NCI-H748 (cell line): ENCODE data around the gene FBXL7.

Source experiments
- DNase-seq: peaks from one replicate; lab custom pipeline; 2025; ENCODE audit not compliant: unreplicated experiment; lab: John Stamatoyannopoulos, UW

Gene FBXL7

DNA sequence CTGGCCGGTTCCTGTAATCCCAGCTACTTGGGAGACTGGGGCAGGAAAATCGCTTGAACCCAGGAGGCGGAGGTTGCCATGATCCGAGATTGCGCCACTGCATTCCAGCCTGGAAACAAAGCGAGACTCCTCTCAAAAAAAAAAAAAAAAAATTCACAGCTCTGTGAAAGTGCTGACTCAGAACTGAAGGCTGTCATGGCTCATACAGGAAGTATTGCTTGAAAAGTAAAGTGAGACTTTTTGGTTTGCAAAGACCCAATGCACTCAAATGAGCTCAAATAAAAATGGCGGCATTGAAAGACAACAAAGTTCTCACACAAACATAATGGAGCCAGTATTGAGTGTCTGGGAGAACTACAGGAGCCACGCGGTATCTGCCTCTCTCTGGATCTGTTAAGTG is 202.1 kb downstream of the FBXL7 start:
- DNase-seq: no peak

DNA sequence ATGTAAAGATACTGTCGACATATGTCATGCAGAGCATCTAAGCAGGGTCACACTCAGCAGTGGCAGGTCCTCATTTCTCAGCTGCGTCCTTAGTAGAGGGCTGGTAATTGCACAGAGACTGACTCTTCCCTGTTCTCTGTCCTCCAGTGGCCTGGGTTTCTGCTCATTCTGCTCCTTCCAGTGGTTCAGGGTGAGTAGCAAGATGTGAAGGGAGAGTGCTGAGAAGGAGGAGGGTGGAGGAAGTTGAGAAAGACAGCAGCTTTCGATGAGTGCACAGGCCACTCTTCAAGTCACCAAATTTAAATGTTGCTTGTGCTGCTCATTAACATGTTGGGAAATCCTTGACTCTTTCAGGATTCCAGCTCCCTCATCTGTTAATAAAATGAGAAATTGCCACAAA is 203.9 kb downstream of the FBXL7 start:
- no peak for DNase-seq

DNA sequence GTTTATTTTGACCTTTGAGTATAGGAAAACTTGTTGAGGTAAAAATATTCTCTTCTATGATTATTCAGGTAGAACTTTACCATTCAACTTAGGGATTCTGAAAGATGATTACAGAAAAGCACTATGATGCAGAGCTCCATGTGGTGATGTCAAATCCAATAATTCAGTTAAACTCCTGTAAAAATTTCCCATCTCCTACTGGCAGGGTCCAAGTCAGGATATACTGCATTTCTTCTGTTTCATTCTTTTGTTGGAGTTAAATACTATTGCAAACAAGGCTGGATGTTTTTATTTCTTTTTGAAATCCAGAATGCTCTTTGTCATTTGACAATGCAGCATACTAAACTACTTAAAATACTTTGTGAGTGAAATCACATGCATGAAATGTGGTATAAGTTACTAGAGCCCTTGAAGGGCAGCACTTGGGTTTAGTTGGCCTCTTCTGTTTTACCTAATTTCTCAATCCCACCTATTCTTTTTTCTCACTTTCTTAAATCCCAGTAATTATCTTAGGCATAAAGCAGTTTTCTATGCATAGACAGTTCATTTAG is 204.5 kb downstream of the FBXL7 start:
- DNase-seq: no peak

DNA sequence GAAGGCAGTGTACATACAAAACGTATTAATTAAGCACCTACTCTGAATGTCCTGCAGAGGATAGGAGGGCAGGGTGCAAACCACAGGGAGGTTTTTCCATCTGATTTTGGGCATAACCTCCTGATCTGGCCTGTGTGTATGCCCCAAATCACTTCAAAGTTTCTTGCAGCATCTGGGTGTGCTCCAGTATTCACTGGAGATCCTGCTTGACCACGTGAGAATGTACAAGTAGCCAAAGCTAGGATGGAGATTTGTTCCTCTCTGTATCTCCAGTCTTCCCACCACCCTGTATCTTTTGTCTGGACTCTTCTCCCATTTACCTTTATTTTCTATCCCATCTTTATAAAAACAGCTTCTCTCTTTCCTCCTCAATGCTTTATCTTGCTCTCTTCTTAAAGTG is 207.7 kb downstream of the FBXL7 start:
- DNase-seq: no peak

DNA sequence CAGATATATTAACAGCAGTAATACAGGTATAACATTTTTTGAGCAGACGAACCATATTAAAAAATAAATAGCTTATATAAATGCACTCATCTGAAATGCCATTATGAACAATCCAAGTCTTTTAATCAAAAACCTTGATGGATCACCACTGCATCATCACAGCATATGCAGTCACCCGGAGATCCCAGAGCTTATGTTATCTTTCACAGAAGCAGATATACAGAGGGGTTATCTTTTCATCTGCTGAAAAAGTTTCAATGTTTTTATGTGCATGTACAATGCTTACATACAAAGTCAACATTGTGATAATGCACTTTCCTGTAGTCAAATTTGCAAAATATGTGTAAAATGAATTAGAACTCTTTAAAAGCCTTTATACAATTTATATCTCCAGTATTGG is 211.9 kb downstream of the FBXL7 start:
- DNase-seq: no peak

DNA sequence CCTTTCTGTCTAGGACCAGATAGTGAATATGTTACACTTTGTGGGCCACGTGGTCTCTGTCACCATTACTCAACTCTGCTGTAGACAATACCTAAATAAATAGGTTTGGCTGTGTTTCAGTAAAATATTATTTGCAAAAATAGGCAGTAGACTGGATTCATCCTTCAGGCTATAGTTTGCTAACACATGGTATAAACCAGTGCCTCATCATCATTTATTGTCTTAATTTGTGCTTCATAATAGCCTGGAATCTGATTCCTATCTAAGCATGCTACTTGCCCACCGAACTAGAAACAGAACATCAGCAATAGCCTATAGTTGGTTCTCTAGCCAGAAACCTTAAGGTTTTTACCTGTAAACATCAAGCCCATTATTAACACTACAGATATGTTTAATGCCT is 215.6 kb downstream of the FBXL7 start:
- no peak for DNase-seq

DNA sequence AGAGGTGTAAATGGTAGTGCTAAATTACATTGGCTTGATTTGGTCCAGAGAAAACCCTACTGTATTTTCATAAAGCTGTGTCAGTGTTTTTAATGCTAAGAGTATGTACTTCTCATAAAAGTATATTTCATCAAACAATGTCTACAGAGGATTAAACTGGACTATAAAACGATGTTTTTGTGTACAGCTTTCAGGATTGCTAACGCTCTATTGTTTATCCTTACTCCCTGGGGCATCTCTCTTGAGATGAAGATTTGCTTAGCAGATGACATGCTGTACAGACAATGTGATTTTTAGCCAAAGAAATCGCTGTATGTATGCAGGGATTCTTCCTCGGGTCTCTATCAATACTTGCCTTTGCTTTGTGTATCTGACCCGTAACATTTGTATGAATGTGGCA is 216.0 kb downstream of the FBXL7 start:
- DNase-seq: no peak

DNA sequence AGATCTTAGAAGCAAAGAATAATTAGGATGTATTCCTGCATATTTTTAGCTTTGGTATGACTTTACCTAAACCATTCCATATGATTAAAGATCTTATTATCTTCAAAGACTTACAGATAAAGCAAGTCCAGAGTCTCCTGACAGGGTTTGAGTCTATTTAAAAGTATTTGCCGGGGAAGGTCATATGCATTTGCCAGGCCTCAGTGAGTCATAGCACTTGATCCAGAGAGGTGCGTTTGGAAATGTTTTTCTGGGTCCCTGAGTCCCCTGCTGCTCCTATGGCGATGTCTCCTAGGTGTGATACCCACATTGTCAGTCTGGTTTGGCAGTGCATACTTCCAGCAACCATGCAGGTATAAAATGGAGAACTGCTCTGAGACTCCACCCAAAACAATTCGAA is 217.0 kb downstream of the FBXL7 start:
- no peak for DNase-seq

DNA sequence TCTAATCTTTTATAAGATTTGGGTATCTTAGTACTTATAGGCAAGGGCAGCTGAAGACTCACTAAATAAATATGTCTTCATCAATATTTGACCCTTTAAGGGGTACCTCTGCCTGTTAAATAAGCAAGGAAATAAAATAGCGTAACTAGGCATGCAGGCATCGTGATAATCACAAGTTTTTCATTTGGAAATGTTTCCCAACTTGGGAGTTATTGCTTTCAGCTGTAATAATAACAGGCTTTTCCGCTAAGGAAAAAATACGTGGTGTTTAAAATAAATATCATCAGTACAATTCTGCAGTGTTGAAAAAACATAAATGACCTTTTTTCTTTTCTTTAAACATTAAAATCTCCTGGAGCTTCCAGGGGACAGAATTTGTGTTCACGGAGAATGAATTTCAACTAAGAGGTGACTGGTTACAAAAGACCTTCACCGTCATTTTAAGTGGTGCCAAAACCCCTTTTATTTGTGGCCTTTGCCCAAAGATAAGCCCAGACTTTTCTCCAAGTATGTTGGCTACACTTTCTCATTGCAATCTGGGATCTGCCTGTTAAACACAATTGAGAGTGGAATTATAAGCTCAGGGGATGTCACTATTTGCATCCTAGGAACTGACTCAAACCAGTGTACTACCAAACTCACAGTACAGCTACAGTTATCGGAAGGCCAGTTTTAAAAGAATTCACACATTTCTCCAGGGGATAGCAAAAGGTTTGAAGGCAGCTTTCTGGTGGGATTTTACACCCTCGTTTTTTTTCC is 218.6 kb downstream of the FBXL7 start:
- DNase-seq: no peak

DNA sequence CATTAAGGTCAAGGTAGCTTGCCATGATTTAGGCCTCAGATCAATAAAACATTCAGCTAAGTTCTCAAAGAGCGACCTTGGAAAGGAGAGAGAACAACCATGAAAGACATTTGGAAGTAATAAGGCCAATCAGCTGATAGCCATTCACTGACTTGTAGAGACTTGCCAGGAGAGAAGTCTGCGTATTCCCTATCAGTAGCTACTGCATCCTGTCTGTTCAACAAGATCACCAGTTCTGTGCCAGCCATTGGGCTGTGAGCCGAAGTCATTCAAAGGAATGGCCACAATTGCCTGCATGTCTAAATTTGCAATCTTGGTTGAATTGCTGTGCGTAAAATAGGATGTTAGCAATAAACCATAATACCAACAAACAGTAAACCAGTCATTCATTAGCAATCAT is 219.8 kb downstream of the FBXL7 start:
- no peak for DNase-seq

DNA sequence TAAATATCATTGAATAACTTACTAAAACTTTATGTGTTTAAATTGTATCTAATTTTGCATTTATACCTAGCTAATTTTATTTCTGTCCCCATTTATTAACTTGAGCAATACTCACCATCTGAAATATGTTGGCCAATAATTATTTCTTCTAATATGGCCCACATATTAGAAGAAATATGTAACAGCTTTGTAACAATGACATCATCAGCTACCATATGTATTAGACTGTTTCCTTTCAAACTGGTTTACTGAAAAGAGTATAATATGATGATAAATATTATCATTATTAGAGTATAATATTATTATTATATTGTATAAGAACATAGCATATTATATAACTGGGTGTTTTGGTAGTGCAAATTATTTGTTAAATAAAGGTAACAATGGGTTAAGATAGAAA is 220.5 kb downstream of the FBXL7 start:
- no peak for DNase-seq

DNA sequence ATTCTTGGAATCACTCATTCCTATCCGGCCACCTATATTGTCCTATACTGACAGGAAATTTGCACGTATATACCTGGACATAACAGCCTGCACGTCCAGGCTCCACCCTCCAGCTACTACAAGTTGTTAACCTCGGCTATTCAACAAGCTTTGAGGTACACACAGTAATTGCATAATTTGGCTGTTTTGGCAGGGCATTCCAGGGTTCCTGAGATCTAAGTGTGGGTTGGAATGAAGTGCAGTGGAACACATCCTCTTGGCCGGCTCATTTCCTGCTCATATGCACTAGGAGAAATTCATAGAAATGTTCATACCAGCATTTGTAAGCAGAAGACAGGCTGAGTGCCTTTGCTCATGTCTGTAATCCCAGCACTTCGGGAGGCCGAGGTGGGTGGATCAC is 222.3 kb downstream of the FBXL7 start:
- DNase-seq: no peak

DNA sequence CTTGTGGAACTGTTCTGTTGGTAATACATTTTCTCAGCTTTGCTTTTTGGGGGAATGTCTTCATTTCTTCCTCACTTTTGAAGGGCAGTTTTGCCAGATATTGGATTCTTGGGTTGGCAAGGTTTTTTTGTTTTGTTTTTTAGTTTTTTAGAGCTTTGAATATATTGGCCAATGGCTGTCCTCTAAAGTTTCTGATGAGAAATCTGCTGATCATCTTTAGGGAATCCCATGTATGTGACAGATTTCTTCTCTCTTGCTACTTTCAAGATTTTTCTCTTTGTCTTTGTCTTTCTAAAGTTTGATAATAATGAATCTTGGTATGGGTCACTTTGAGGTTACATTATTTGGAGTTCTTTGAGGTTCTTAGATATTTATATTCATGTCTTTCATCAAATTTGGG is 227.4 kb downstream of the FBXL7 start:
- no peak for DNase-seq

DNA sequence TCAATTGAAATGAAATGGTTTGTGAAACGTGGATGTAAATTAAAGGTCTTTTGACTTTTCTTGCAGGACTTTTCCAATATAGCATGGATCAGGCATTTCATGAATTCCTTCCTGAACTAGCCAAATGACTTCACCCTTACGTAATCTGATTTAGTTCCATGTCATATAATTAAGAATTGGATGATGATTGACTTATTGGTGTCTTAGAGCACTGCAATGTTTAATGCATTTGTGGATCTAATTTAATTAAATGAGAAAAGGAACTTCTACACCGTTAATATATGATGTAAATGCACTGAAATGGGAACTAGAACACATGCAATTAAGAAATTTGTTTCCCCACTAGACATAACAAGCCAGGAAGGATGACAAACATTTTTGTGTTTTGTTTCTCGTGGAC is 228.8 kb downstream of the FBXL7 start:
- DNase-seq: no peak

DNA sequence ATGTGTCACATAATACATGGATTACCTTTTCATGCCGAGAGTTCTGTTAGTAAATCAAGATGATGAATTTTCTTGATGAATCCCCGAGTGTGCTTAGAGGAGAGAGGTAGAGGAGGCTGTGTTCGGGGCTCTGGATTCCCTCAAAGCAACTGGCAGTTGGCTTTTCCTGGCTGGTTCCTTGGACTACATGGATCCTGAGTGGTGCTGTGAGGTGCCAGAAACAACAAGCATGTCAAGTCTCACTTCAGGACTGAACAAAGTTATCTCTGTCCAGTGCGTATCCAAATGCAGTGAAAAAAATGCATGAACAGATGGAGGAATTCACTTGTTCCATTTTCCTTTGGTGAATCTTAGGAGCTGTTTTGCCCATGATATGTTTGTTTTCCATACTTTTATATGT is 231.7 kb downstream of the FBXL7 start:
- DNase-seq: no peak

DNA sequence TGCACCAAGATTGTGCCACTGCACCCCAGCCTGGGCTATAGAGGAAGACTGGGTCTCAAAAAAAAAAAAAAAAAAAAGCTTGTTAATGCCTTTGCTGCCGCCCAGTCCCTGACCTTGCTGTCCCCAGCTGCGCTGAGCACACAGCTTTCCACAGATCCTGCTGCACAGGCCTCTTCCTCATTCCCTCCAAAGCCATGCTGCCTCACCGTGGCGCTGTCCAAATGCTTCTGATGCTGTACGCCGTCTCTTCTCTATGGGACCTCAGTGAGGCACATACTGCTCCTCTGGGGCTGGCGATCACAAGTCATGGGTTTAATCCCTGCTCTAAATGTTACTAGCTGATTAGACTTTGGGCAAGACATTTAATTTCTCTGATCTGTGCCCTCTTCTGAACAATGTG is 234.1 kb downstream of the FBXL7 start:
- DNase-seq: no peak

DNA sequence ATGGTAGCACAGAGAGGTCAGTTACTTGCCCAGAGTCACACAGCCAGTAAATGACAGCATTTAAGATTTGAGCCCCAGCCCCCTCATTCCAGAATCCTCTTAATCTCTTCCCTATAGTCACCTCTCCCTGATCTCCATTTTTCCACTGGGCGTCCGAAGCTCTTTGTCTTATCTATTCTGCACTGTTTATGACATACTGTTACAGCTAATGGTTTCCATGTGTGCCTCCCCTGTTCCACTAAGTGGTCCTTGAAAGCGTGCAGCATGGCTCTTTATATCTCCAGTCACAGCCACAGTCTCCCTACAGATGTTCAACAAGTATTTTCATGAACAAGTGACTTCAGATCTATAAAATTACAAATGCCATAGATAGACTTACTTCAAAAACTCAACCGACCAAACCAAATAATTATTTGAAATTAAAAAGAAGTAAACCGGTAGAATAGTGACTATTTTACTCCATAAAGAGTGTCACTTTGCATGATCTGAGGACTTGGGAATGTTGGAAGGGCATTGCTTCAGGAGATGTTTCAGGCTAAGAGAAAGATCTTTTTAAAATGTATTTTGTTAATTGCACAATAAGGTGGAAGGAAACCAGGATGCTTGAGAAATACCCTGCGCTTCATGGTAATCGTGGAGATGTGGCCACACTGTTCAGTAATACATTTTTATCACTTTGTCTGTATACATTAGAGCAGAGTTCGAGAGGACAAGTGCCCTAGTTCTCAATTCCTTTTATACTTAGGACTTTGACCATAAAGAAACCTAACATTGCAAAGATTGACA is 237.2 kb downstream of the FBXL7 start:
- DNase-seq: no peak

DNA sequence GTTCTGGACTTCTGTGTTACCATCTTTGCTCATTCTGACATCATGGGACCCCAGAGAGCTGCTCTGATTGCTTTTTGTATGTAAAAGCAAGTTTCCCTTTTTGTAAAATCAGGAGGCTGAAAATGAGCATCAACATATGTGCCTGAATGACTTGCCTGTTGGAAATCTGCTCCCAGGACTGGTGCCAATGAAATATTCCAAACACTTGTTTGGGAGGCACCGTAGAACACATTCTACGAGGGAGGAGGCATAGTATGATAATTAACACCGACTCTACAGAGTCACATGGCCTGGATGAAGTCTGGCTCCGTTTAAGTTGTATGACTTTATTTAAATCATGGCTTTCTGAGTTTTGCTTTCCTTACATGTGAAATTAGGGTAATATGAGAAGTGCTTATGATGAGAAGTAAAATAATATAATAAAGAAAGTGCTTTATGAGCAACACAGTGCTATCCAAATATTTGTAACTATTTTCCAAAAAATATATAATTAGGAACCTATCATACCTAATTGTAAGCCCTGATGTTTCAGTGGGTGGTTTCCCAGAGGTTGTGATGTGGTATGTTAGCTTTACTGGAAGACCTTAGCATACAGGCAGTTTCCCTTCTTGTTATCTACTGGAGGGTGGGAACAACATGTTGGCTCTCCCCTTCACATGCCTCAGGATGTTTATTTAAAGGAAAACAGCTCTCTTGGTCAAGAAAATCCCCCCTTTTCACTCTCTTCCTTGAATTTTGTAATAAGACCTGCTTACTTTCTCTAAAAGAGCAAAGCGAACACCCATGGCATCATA is 238.1 kb downstream of the FBXL7 start:
- DNase-seq: no peak

DNA sequence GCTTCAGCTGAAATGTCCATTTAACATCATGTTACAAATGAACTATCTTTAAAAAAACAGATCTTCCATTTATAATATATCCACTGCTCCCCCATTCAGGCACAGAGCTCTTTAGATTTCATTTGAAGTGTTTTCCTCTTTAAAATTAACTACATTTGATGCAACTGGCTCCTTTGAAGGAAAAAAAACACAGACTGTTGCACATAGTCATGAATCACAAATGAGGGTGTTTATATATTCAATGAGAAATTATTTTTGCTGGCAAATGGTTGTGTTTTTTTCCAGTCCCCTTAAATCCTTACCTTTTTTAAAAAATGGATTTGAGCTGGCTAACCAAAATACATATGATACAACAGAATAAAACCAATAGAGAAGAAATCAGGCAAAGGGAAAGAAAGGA is 240.4 kb downstream of the FBXL7 start:
- no peak for DNase-seq

DNA sequence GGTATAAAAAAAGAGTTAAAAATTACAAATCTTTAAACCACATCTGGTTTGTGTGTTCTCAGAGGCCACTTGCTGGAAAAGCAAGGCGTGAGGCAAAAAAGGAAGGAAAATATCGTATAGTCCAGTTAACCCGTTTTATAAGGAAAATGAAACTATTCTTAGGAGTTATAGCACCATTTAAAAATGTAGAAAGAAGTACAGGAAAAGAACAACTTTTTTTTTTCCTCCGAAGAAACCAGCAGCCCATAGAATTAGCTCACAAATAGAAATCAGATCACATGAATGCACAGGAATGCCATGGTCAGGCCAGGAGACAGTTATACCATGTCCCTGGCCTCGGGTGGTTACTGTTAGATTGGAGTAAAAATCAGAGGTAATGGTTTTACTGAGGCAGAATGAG is 241.6 kb downstream of the FBXL7 start:
- no peak for DNase-seq

DNA sequence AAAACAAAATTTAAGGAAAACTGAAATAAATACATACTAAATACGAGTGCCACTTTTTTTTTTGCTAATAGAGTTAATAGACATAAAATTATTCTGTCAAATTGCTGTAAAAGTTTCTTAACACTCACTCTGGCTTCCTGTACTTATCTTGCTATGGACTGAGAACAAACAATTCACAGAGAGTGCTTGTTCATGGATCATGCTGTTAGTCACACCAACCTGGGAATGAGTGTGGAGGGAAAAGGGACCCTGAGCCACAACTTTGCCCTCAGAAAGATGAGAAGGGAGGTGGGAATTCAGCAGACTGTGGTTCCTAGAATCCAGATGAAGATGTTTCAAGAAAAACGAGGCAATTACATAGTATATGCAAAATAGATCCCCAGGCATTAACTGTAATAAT is 246.9 kb downstream of the FBXL7 start:
- no peak for DNase-seq

DNA sequence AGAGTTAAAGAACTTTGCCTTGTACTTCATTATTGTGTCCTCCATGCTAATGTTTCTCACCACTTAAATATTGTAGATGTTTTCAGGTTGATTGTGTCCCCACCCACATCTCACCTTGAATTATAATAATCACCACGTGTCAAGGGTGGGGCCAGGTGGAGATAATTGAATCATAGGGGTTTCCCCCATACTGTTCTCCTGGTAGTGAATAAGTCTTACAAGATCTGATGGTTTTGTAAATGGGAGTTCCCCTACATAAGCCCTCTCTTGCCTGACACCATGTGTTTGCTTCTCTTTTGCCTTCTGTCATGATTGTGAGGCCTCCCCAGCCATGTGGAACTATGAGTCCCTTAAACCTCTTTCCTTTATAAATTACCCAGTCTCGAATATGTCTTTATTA is 248.3 kb downstream of the FBXL7 start:
- DNase-seq: no peak
